H54 (cell line): ENCODE measurements around the gene NPHS2.

Source experiments
- DNase-seq: peaks from one replicate; pipeline ENCODE4 v3.0.0; 2011; ENCODE audit warnings: low spot score, mixed read lengths; ENCODE audit not compliant: insufficient read length
- FAIRE-seq: peaks from 3 replicates; lab custom pipeline; 2011; peaks lifted over from hg19 to GRCh38; lab: Jason Lieb, UNC
- POLR2A ChIP-seq: IDR thresholded peaks from 2 replicates; pipeline ENCODE4 v1.6.1; 2011; ENCODE audit warnings: low read depth, mild to moderate bottlenecking, low read length

The NPHS2 gene

GRCh38 chr1:179575497-179576314, at the start of gene NPHS2:
NPHS2 (minus strand) TSS chr1:179575948; CDS start chr1:179575864, 84 bp downstream.
- TF ChIP-seq POLR2A = no peak
- DNase-seq (no peak), FAIRE-seq (no peak)

DNA sequence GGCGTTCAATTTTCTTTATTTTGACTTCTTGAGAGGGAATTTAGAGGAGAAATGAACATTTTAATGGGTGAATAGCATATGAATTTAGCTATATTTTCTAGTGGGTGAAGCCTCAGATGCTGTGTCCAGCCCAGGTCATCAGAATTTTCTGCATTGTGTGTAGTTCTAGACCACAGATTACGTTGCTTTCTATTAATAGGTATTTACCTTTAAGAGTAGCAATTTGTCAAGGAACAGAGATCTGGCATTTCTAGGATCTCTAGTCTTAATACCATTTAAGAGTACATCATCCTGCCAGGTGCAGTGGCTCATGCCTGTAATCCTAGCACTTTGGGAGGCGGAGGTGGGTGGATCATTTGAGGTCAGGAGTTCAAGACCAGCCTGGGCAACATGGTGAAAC, 36.6 kb upstream of the NPHS2 start:
- no peak for TF ChIP-seq POLR2A
- FAIRE-seq (no peak), DNase-seq (no peak)

DNA sequence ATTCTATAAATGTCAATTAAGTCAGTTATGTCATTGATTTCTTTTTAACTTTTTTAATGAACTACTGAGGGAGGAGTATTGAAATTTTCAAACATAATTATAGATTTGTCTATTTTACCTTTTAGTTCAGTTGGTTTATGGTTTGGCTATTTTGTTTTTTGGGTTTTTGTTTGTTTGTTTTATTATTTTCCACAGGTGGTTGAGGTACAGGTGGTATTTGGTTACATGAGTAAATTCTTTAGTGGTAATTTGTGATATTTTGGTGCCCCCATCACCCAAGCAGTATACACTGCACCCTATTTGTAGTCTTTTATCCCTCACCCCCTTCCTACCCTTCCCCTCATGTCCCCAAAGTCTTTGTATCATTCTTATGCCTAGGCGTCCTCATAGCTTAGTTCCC, 25.3 kb upstream of the NPHS2 start:
- DNase-seq (no peak), FAIRE-seq (no peak)
- TF ChIP-seq POLR2A = no peak

- no peak for TF ChIP-seq POLR2A
- no peak for DNase-seq
- peak; percentile 74 for FAIRE-seq
Observed at GRCh38 chr1:179599623-179600249, 24.0 kb upstream of the NPHS2 start.

- FAIRE-seq (no peak), DNase-seq (no peak)
- no peak for TF ChIP-seq POLR2A
Observed at GRCh38 chr1:179598631-179599030, 22.9 kb upstream of the NPHS2 start.

- no peak for TF ChIP-seq POLR2A
- DNase-seq (no peak), FAIRE-seq (no peak)
Observed at GRCh38 chr1:179591592-179592580, 16.1 kb upstream of the NPHS2 start, which contains the start of gene TDRD5. TDRD5 (plus strand) TSS chr1:179591832; CDS start chr1:179592616, 784 bp downstream.

- no peak for FAIRE-seq
- DNase-seq = no peak
- no peak for TF ChIP-seq POLR2A
Observed at GRCh38 chr1:179591253-179591591, 15.5 kb upstream of the NPHS2 start.

GRCh38 chr1:179590671-179591070, 14.9 kb upstream of the NPHS2 start:
- TF ChIP-seq POLR2A = no peak
- DNase-seq (no peak), FAIRE-seq (no peak)

GRCh38 chr1:179589509-179589908, 13.8 kb upstream of the NPHS2 start:
- no peak for DNase-seq
- no peak for TF ChIP-seq POLR2A
- no peak for FAIRE-seq

DNA sequence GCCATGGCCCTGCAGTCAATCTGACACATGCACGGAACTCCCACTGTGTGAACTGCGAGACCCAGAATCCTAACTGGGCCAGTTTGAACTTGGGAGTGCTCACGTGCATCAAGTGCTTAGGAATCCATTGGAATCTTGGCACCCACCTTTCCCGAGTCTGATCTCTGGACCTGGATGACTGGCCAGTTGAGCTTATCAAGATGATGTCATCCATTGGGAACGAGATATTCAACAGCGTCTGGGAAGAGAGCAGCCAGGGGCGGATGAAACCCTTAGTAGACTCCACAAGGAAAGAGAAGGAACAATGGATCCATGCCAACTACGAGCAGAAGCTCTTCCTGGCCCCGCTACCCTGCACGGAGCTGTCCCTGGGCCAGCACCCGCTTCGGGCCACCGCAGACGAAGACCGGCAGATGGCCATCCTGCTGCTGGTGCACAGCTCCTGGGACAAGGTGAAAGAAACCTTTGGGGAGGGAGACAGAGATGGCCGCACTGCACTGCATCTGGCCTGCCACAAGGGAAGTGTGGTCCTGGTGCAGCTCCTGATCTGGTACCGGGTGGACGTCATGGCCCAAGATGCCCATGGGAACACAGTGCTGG, 12.8 kb upstream of the NPHS2 start:
- DNase-seq (no peak), FAIRE-seq (no peak)
- no peak for TF ChIP-seq POLR2A

- FAIRE-seq (no peak), DNase-seq (no peak)
- TF ChIP-seq POLR2A = no peak
Observed at GRCh38 chr1:179587336-179587735, 11.6 kb upstream of the NPHS2 start.

GRCh38 chr1:179586107-179586823, 10.5 kb upstream of the NPHS2 start:
- TF ChIP-seq POLR2A = no peak
- FAIRE-seq = no peak
- no peak for DNase-seq
